GM12874 (cell line): ENCODE results near the gene PRICKLE2.

Experiments
- TF ChIP-seq, protein P1 (sequence below): IDR thresholded peaks from 2 replicates; pipeline ENCODE4 v1.5.1; 2011; ENCODE audit warnings: low read depth, mild to moderate bottlenecking, control low read depth, low read length, moderate library complexity; ENCODE audit not compliant: insufficient read depth

PRICKLE2 gene, protein sequence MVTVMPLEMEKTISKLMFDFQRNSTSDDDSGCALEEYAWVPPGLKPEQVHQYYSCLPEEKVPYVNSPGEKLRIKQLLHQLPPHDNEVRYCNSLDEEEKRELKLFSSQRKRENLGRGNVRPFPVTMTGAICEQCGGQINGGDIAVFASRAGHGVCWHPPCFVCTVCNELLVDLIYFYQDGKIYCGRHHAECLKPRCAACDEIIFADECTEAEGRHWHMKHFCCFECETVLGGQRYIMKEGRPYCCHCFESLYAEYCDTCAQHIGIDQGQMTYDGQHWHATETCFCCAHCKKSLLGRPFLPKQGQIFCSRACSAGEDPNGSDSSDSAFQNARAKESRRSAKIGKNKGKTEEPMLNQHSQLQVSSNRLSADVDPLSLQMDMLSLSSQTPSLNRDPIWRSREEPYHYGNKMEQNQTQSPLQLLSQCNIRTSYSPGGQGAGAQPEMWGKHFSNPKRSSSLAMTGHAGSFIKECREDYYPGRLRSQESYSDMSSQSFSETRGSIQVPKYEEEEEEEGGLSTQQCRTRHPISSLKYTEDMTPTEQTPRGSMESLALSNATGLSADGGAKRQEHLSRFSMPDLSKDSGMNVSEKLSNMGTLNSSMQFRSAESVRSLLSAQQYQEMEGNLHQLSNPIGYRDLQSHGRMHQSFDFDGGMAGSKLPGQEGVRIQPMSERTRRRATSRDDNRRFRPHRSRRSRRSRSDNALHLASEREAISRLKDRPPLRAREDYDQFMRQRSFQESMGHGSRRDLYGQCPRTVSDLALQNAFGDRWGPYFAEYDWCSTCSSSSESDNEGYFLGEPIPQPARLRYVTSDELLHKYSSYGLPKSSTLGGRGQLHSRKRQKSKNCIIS

DNA sequence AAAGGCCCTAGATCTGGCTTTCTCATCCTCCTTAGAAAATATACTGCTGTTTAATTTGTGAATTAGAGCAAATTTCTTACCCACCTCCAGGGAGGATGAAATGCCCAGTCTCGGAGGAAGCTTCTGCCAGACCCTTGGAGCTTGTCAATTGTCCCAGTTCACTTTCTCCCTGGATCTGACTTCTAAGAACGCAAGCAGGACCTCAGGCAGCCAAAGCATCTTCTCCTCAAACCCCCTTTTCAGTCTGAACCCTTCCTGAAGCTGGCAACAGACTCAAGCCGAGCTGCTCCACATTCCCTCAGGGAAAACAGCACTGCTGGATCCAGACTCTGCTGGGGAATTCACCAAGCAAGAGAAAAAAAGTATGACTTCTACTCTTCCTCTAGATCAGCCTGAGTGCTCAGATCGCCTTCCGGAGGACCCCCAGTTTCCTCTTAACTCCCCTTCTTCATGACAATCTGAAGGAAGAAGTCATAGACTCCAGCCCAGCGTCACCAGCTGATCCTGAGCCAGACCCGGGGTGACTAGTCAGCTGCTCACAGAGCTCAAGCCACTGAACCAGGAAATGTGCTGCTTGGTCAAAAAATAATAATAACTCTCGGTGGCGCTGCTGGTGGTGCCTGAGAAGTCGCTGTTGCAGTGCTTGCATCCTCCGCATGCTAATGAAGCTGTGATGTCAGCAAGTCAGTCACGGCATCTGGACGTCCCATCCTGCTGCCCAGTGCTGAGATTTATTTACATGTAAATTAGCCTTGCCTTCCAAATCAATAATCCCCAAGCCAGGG, at the start of gene PRICKLE2:
Gene PRICKLE2, minus strand, starts transcription at position 641 of the 785 bp plus-strand sequence. CDS start 26,539 bp downstream, outside the sequence.
- TF ChIP-seq, protein P1, sequence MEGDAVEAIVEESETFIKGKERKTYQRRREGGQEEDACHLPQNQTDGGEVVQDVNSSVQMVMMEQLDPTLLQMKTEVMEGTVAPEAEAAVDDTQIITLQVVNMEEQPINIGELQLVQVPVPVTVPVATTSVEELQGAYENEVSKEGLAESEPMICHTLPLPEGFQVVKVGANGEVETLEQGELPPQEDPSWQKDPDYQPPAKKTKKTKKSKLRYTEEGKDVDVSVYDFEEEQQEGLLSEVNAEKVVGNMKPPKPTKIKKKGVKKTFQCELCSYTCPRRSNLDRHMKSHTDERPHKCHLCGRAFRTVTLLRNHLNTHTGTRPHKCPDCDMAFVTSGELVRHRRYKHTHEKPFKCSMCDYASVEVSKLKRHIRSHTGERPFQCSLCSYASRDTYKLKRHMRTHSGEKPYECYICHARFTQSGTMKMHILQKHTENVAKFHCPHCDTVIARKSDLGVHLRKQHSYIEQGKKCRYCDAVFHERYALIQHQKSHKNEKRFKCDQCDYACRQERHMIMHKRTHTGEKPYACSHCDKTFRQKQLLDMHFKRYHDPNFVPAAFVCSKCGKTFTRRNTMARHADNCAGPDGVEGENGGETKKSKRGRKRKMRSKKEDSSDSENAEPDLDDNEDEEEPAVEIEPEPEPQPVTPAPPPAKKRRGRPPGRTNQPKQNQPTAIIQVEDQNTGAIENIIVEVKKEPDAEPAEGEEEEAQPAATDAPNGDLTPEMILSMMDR = 0 out of 2 replicates have a peak, but pooled peaks have one; percentile 9

DNA sequence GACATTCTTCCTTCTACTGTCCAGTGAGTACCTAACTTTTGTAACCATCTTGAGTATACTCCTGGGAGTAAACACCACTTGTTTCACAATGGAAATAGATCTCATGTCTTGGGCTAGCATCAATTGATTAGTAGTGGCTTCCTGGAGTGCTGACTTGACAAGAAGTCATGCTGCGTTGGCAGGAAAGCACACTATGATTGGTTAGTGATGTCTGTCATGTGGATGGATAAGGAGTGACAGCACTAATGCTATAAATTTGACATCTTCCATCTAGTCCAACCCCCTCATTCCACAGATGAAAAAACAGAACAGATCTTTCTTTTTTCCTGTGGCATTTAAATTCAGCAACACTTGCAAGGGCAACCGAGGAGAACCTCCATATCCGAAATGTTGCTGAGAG, 47.6 kb upstream of the PRICKLE2 start:
- TF ChIP-seq, protein P1 = no peak

DNA sequence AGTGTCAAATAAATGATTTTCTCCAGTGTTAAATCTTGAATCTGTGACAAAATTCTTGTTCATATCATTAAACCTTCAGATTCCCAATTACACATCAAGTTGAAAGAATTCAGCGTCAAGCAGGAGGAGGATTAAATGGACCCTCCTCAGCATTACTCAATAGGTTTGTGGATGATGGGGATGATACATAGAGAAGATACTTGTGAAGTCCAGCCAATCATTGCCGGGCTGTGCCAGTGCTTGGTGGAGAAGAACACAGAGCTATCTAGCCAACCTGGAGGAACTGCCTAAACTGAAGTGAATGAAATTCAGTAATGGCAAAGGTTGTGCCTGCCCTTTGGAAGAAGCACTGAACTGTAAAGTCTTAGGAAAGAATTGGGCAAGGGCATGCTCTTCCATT, 47.0 kb upstream of the PRICKLE2 start:
- TF ChIP-seq, protein P1 = no peak

DNA sequence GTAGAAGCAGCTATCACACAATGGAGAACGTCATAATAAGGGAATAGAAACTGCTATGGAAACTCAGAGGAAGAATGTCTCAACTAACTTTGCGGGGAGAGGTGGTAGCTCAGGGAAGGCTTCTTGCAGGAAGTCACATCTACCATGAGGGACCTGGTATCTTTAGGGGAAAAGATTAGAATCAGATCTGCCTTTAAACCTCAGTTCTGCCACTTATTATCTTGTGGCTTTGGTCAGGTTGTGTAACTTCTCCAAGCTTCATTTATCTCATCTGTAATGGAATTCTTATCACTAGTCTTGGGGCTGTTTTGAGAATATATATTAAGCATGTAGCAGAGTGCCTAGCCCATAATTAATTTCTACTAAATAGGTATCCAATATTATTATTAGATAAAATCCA, 46.4 kb upstream of the PRICKLE2 start:
- TF ChIP-seq, protein P1 = no peak

DNA sequence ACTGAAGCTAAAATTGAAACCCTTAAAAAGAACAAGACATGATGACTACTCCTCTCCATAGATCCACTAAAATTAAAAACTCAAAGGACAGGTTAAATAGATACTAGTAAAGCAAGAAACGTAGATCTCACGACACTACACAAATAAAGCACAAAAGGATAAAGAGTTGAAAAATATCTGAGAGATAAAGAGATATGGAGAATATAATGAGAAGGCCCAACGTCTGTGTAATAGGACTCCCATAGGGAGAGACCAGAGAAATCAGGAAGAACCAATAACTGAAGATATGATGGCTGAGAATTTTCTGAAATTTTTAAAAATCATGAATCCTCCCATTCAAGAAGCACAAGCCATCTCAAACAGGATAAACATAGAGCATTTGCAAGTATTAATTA, 45.6 kb upstream of the PRICKLE2 start:
- TF ChIP-seq, protein P1 = no peak

DNA sequence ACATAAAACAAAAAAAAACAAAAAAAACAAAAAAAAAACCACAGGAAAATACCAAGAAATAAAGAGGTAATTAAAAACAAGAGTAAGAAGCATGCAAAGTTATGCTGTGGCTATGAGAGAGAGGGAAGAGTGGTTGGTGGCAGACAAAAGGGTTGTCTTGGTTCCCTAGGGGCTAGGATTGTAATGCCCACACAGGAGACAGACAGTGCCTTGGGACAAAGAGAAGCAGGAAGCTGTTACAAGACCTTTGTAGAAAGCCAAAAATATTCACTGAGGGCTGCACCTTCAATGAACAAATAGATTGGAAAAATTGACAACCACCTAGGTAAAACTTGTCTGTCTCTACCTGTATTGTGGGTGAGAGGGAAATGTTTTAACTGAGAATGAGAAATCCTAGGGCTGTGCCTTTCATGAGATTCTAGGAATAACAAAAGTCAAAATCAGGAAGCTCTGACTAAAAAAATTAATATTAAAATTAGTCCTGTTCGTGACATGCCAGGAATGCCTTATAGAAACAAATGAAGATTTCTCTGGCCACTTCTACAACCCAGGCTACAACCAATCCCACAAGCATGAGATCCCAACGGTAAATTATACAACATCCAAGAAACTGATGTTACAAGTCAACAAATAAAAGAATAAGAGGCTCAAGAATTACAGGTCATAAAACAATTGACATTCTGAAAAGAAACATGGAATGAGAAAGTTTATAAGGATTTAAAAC, 45.0 kb upstream of the PRICKLE2 start:
- TF ChIP-seq, protein P1 = no peak
